Neutrophil (primary cell): ENCODE results near the gene PANK4.
"Not testable (repeated sequence)": the region's sequence is repeated elsewhere in the genome, so short reads cannot be mapped to it uniquely, and the experiment has no call there.

Source experiments
- H3K27ac ChIP-seq: fragments of 200-600 bp; sonication (generic); 2 replicates; pipeline ENCODE4 v1.5.1; 2016; ENCODE audit warnings: mild to moderate bottlenecking, moderate library complexity
- H3K27me3 ChIP-seq: fragments of 200-600 bp; sonication (generic); 2 replicates; pipeline ENCODE4 v1.6.0; 2016; ENCODE audit warnings: mild to moderate bottlenecking
- H3K36me3 ChIP-seq: fragments of 200-600 bp; sonication (generic); 2 replicates; pipeline ENCODE4 v1.5.1; 2017
- H3K4me1 ChIP-seq, 2 experiments: fragments of 200-600 bp in 1 of 2; sonication (generic) in 1 of 2; 1 replicate in 1 of 2; 2 replicates in 1 of 2; pipeline versions ENCODE4 v1.5.1 to v1.6.1; 2013 to 2016; ENCODE audit warnings: low read depth in 1 of 2, low read length in 1 of 2, mild to moderate bottlenecking in 1 of 2, moderate library complexity in 1 of 2; ENCODE audit not compliant: control insufficient read depth in 1 of 2, insufficient read depth in 1 of 2
- H3K4me3 ChIP-seq, 2 experiments: fragments of 200-600 bp in 1 of 2; sonication (generic) in 1 of 2; 1 replicate in 1 of 2; 2 replicates in 1 of 2; pipeline ENCODE4 v1.5.1; 2013 to 2016; ENCODE audit warnings: low read depth in 1 of 2, low read length in 1 of 2, mild to moderate bottlenecking in 1 of 2, moderate library complexity in 1 of 2
- H3K9me3 ChIP-seq: fragments of 200-600 bp; sonication (generic); 2 replicates; pipeline ENCODE4 v1.5.1; 2016
- CTCF ChIP-seq: fragments of 200-600 bp; sonication (generic); IDR thresholded peaks from 2 replicates; pipeline ENCODE4 v1.5.1; 2016; ENCODE audit warnings: antibody characterized with exemption

Gene PANK4

GRCh38 chr1:2552189-2552588 is 25.8 kb upstream of the PANK4 start:
- TF ChIP-seq CTCF: no peak
- Histone ChIP-seq H3K27ac (no peak overlapping the region), H3K9me3 (no peaks in the 10 kb centered on the region), H3K4me3 (no peak overlapping the region), H3K27me3 (no peaks in the 10 kb centered on the region), H3K4me1 (peaks cover 56 to 59% of the 10 kb centered on the region in 2 experiments), H3K36me3 (no peaks in the 10 kb centered on the region)

GRCh38 chr1:2551544-2551943 is 25.1 kb upstream of the PANK4 start:
- H3K36me3 ChIP-seq, H3K27me3 ChIP-seq, H3K4me3 ChIP-seq, H3K9me3 ChIP-seq: not testable (repeated sequence)
- peaks cover 56 to 58% of the 10 kb centered on the region in 2 experiments for H3K4me1 ChIP-seq
- H3K27ac ChIP-seq: peak overlapping the region; percentile 18

- not testable (repeated sequence) for H3K27me3 ChIP-seq, H3K9me3 ChIP-seq, H3K4me3 ChIP-seq, H3K36me3 ChIP-seq
- Histone ChIP-seq H3K27ac (peak overlapping the region; percentile 100), H3K4me1 (peaks cover 49 to 64% of the 10 kb centered on the region in 2 experiments)
Measured at GRCh38 chr1:2550309-2550861, 24.0 kb upstream of the PANK4 start.

GRCh38 chr1:2549367-2550029 is 23.1 kb upstream of the PANK4 start:
- H3K4me1 ChIP-seq: peaks cover 41 to 55% of the 10 kb centered on the region in 2 experiments
- not testable (repeated sequence) for H3K9me3 ChIP-seq, H3K36me3 ChIP-seq
- H3K27me3 ChIP-seq: peaks cover 10% of the 10 kb centered on the region
- peak overlapping the region; percentile 100 for H3K27ac ChIP-seq
- peak overlapping the region; percentile 81 to 85 for H3K4me3 ChIP-seq

- peak overlapping the region; percentile 100 for H3K27ac ChIP-seq
- H3K27me3 ChIP-seq: peaks cover 24% of the 10 kb centered on the region
- peaks cover 33 to 46% of the 10 kb centered on the region in 2 experiments for H3K4me1 ChIP-seq
- peak overlapping the region; percentile 81 to 85 for H3K4me3 ChIP-seq
- no peaks in the 10 kb centered on the region for H3K36me3 ChIP-seq
- peak; percentile 94 for TF ChIP-seq CTCF
- H3K9me3 ChIP-seq: no peaks in the 10 kb centered on the region
Measured at GRCh38 chr1:2548068-2548589, 21.7 kb upstream of the PANK4 start.

- peak overlapping the region; percentile 100 for H3K27ac ChIP-seq
- no peaks in the 10 kb centered on the region for H3K36me3 ChIP-seq
- no peaks in the 10 kb centered on the region for H3K9me3 ChIP-seq
- H3K4me1 ChIP-seq: peaks cover 33 to 46% of the 10 kb centered on the region in 2 experiments
- H3K27me3 ChIP-seq: peaks cover 31% of the 10 kb centered on the region
- peak overlapping the region; percentile 81 to 85 for H3K4me3 ChIP-seq
- TF ChIP-seq CTCF: no peak
Measured at GRCh38 chr1:2547210-2548067, 21.0 kb upstream of the PANK4 start.
